Fibroblast of lung (primary cell): ENCODE results near the gene TPRG1L.

Experiments
- CTCF ChIP-seq, 2 donors: IDR thresholded peaks in 1 of 2; conservative IDR thresholded peaks in 1 of 2; 1 replicate in 1 of 2; 2 replicates in 1 of 2; pipeline ENCODE4 v1.5.1; 2011 to 2012; ENCODE audit warnings: low read length in 2 of 2, control low read depth in 1 of 2, inconsistent platforms in 1 of 2, low read depth in 1 of 2, mild to moderate bottlenecking in 1 of 2
- EZH2 ChIP-seq: IDR thresholded peaks from 2 replicates; pipeline ENCODE4 v1.5.1; 2012; ENCODE audit warnings: low read length, control low read depth, mild to moderate bottlenecking; ENCODE audit errors: missing control alignments

GRCh38 chr1:3657096-3657475 is 32.3 kb downstream of the TPRG1L start:
- TF ChIP-seq CTCF (conservative IDR thresholded peaks at IDR 0.05 in 1 of 2, IDR thresholded peaks at IDR 0.05 in 1 of 2; ENCODE audit: low read depth in 1 of 2, low read length in 2 of 2): no peak
- TF ChIP-seq EZH2: no peak
